Measurements from ENCODE around the gene RAPH1.

Gene RAPH1

DNA sequence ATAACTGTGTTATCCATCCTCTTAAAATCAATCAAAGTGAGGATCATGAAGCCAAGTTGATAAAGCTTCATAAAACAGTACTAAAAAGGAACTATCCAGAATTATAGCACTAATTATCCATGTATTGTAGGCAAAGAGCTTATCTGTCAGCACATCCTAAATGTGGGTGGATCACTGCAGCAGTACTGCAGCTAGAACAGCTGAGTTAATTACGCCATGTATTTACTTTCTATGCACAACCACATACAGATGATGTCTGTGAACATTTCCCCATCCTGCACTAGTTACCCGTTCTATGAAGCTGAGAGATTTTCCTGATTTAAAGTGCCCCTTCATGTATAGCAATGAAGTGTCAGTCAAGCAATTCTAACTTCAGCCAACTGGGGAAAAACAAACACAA, 96.6 kb downstream of the RAPH1 start:
- no peak overlapping the region for H3K4me3 ChIP-seq (replicated peaks; ENCODE audit: insufficient read depth, low read length)
- TF ChIP-seq GABPA (IDR thresholded peaks at IDR 0.05; ENCODE audit: low read depth): no peak
- TF ChIP-seq, protein P1, sequence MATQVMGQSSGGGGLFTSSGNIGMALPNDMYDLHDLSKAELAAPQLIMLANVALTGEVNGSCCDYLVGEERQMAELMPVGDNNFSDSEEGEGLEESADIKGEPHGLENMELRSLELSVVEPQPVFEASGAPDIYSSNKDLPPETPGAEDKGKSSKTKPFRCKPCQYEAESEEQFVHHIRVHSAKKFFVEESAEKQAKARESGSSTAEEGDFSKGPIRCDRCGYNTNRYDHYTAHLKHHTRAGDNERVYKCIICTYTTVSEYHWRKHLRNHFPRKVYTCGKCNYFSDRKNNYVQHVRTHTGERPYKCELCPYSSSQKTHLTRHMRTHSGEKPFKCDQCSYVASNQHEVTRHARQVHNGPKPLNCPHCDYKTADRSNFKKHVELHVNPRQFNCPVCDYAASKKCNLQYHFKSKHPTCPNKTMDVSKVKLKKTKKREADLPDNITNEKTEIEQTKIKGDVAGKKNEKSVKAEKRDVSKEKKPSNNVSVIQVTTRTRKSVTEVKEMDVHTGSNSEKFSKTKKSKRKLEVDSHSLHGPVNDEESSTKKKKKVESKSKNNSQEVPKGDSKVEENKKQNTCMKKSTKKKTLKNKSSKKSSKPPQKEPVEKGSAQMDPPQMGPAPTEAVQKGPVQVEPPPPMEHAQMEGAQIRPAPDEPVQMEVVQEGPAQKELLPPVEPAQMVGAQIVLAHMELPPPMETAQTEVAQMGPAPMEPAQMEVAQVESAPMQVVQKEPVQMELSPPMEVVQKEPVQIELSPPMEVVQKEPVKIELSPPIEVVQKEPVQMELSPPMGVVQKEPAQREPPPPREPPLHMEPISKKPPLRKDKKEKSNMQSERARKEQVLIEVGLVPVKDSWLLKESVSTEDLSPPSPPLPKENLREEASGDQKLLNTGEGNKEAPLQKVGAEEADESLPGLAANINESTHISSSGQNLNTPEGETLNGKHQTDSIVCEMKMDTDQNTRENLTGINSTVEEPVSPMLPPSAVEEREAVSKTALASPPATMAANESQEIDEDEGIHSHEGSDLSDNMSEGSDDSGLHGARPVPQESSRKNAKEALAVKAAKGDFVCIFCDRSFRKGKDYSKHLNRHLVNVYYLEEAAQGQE (IDR thresholded peaks at IDR 0.05; ENCODE audit: insufficient replicate concordance, low read depth): no peak
- TF ChIP-seq, protein P2, sequence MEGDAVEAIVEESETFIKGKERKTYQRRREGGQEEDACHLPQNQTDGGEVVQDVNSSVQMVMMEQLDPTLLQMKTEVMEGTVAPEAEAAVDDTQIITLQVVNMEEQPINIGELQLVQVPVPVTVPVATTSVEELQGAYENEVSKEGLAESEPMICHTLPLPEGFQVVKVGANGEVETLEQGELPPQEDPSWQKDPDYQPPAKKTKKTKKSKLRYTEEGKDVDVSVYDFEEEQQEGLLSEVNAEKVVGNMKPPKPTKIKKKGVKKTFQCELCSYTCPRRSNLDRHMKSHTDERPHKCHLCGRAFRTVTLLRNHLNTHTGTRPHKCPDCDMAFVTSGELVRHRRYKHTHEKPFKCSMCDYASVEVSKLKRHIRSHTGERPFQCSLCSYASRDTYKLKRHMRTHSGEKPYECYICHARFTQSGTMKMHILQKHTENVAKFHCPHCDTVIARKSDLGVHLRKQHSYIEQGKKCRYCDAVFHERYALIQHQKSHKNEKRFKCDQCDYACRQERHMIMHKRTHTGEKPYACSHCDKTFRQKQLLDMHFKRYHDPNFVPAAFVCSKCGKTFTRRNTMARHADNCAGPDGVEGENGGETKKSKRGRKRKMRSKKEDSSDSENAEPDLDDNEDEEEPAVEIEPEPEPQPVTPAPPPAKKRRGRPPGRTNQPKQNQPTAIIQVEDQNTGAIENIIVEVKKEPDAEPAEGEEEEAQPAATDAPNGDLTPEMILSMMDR (IDR thresholded peaks at IDR 0.05; ENCODE audit: insufficient read depth, low read length): no peak
- TF ChIP-seq SPI1 (IDR thresholded peaks at IDR 0.05; ENCODE audit: borderline replicate concordance, low read depth): no peak
- no peak for TF ChIP-seq POLR2AphosphoS5 (IDR thresholded peaks at IDR 0.05; ENCODE audit: low read depth)
- H3K27me3 ChIP-seq (ENCODE audit: insufficient read depth, poor library complexity, severe bottlenecking): peaks cover 10% of the 10 kb centered on the region
- no peak for DNase-seq (ENCODE audit: low read depth in 1 of 2, low spot score in 1 of 2)
- H3K27ac ChIP-seq (replicated peaks): no peak overlapping the region

DNA sequence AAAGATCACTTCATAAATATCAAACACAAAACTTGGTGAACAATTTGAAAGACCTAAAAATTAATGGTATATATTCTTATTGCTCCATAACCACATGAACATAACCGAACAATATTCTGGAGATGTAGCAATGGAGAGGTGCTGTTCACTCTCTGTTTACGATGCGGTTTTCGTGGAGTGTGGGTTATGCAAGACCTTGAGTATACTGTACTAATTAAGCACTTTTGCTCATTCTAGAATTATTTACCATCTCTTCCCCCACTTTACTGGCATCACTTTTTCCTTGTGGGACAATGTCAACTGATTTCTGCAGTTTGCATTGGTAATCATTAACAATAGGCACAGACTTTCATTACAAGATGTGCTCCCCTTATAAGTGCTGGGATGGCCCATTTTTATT, 97.6 kb downstream of the RAPH1 start:
- no peak for DNase-seq (ENCODE audit: low read depth in 1 of 2, low spot score in 1 of 2)
- H3K4me3 ChIP-seq (replicated peaks; ENCODE audit: insufficient read depth, low read length): no peak overlapping the region
- H3K27me3 ChIP-seq (ENCODE audit: insufficient read depth, poor library complexity, severe bottlenecking): peaks cover 12% of the 10 kb centered on the region
- TF ChIP-seq GABPA (IDR thresholded peaks at IDR 0.05; ENCODE audit: low read depth) (no peak), POLR2AphosphoS5 (IDR thresholded peaks at IDR 0.05; ENCODE audit: low read depth) (no peak), SPI1 (IDR thresholded peaks at IDR 0.05; ENCODE audit: borderline replicate concordance, low read depth) (no peak)
- TF ChIP-seq, protein P2 (IDR thresholded peaks at IDR 0.05; ENCODE audit: insufficient read depth, low read length): no peak
- TF ChIP-seq, protein P1 (IDR thresholded peaks at IDR 0.05; ENCODE audit: insufficient replicate concordance, low read depth): no peak
- H3K27ac ChIP-seq (replicated peaks): no peak overlapping the region

DNA sequence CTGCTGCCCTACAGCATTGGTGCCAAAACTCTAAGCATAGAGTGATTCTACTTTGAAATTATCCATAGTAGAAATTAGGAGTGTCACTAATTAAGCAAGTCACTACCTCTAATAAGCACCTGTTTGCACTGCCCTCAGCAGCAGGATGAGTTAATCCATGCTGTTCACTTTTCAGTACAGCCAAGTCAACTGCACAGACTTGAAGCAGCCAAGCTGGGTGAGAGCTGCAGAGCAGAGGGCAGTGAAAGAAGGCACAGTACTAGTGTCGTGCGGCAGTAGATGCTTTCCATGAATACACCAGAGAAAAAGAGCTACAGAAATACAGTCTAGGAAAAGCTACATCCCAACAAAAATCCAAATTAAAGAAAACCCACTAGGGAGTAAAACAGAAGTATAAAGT, 98.6 kb downstream of the RAPH1 start:
- no peak overlapping the region for H3K27ac ChIP-seq (replicated peaks)
- TF ChIP-seq SPI1 (IDR thresholded peaks at IDR 0.05; ENCODE audit: borderline replicate concordance, low read depth): no peak
- TF ChIP-seq, protein P1 (IDR thresholded peaks at IDR 0.05; ENCODE audit: insufficient replicate concordance, low read depth): no peak
- TF ChIP-seq, protein P2 (IDR thresholded peaks at IDR 0.05; ENCODE audit: insufficient read depth, low read length): no peak
- H3K4me3 ChIP-seq (replicated peaks; ENCODE audit: insufficient read depth, low read length): no peak overlapping the region
- peaks cover 12% of the 10 kb centered on the region for H3K27me3 ChIP-seq (ENCODE audit: insufficient read depth, poor library complexity, severe bottlenecking)
- DNase-seq (ENCODE audit: low read depth in 1 of 2, low spot score in 1 of 2): no peak

Data from HL-60 (cell line).